GM23338 (cell line): Measurements from ENCODE around the gene IRF2BP1.

ENCODE experiments used
- CTCF ChIP-seq, 2 experiments: fragments of 200-600 bp in 1 of 2; sonication (generic) in 1 of 2; conservative IDR thresholded peaks; 2 replicates each; pipeline versions ENCODE4 v1.5.1 to v1.6.1; 2016 to 2017; ENCODE audit warnings: antibody characterized with exemption in 2 of 2, low read depth in 2 of 2, mild to moderate bottlenecking in 2 of 2, moderate library complexity in 1 of 2
- POLR2AphosphoS5 ChIP-seq: IDR thresholded peaks from 2 replicates; pipeline ENCODE4 v1.6.1; 2016; ENCODE audit warnings: antibody characterized with exemption, low read depth
- REST ChIP-seq: IDR thresholded peaks from one replicate; pipeline ENCODE4 v1.6.1; 2018; ENCODE audit warnings: antibody characterized with exemption; ENCODE audit not compliant: unreplicated experiment

GRCh38 chr19:45889210-45889885 lies 3.4 kb upstream of the IRF2BP1 start:
- TF ChIP-seq CTCF (conservative IDR thresholded peaks at IDR 0.05; ENCODE audit: low read depth in 2 of 2), result no peak
- TF ChIP-seq REST, result no peak
- TF ChIP-seq POLR2AphosphoS5, result no peak
